ENCODE data around the gene UGT1A1. TPM values are rescaled to one million over a fixed set of nuclear protein-coding genes. Genes with fewer than 3 reads are reported as not detected.

The UGT1A1 gene
- total and polyA plus RNA-seq, 10 of the 15 experiments (the other 5 are each of a cell fraction or from before 2014, with no cell fraction given) = not detected

DNA sequence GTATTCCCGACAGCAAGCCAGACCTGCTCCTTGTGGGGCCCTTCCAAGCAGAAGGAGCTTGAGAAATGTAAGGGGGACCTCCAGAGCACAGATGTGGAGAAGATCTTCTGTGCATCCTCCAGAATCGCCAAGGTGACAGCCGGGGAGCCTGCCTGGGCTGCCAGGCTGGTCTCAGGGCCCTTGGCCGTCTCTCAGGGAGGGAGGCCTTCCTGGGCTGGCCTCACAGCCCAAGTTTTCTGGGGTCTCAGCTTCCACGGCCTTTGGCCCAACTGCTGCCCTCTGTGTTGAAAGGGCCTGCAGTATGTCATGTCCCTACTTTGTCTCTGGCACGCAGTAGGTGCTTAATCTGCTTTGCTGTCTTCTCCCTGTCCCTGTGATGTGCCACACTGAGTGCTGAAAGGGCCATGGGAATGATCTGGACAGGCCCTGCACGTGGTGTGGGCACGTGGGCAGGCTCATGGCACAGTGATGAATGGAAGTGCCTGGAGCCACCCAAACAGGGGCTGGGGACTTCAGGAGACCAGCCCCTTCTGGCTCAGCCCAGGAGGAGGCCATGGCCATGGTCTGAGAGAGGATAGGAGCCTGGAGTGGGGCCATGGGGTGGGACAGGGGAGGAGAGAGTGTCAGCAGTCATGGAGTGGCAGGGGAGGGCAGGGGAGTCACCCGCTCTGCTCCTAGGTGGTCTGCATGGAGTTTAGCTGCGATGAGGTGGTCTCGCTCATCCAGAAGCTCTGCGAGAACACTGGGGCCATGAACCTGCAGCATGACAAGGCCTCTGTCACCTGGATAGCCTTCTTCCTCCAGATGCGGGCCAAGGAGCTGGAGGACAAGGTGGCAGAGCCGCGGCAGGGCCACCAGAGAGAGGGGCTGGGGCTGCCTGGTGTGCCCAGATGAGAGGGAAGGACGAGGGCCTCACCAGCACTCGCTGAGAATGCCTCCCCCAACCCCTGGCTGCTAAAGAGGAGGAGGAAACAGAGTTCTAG is 58.9 kb downstream of the UGT1A1 start (continued):
- TF ChIP-seq, protein P1, sequence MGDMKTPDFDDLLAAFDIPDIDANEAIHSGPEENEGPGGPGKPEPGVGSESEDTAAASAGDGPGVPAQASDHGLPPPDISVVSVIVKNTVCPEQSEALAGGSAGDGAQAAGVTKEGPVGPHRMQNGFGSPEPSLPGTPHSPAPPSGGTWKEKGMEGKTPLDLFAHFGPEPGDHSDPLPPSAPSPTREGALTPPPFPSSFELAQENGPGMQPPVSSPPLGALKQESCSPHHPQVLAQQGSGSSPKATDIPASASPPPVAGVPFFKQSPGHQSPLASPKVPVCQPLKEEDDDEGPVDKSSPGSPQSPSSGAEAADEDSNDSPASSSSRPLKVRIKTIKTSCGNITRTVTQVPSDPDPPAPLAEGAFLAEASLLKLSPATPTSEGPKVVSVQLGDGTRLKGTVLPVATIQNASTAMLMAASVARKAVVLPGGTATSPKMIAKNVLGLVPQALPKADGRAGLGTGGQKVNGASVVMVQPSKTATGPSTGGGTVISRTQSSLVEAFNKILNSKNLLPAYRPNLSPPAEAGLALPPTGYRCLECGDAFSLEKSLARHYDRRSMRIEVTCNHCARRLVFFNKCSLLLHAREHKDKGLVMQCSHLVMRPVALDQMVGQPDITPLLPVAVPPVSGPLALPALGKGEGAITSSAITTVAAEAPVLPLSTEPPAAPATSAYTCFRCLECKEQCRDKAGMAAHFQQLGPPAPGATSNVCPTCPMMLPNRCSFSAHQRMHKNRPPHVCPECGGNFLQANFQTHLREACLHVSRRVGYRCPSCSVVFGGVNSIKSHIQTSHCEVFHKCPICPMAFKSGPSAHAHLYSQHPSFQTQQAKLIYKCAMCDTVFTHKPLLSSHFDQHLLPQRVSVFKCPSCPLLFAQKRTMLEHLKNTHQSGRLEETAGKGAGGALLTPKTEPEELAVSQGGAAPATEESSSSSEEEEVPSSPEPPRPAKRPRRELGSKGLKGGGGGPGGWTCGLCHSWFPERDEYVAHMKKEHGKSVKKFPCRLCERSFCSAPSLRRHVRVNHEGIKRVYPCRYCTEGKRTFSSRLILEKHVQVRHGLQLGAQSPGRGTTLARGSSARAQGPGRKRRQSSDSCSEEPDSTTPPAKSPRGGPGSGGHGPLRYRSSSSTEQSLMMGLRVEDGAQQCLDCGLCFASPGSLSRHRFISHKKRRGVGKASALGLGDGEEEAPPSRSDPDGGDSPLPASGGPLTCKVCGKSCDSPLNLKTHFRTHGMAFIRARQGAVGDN (IDR thresholded peaks at IDR 0.05) = no peak

DNA sequence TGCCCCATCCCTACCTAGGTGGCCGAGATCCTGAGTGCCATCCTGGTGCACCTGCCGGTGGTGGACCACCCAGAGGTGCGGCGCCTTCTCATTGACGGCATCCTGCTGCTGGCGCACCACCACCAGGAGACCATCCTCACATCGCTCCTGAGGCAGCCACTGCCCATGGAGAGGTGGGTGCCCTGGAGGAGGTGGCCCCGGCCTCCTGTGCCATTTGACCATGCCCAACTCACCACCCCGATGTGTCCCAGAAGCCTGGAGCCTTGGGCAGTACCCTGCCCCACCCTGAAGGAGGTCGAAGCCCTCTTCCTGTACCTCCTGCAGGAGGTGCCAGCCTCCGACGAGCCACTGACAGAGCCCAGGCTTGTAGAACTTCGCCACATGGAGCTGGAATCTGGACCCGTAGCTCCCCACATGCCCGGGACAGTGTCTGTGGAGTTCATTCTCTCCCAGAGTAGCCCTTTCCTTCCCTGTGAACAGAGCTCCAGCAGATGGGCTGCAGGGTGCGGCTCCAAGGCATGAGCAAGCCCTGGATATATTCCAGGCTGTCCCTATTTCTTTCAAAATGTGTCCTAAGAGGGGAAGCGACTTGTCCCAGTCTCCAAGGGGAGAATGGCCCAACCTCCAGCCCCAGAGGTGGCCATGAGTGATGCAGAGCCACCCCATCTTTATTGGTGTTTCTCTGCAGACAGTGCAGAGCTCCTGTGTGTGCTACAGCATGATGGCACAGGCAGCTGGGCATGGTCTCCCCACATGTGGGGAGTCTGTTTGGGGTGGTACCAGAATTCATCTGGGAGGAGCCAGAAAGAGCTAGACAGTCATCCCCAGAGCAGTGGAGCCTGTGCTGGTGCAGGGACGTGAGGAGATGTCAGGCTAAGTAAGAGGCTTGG is 60.1 kb downstream of the UGT1A1 start:
- Histone ChIP-seq H3K27ac (ENCODE audit: control insufficient read depth, insufficient read depth) (no peak overlapping the region), H4K20me1 (ENCODE audit: control insufficient read depth, insufficient read depth) (no peaks in the 10 kb centered on the region), H3K4me1 (ENCODE audit: control insufficient read depth, insufficient read depth, low read length) (no peaks in the 10 kb centered on the region), H3K9ac (ENCODE audit: control insufficient read depth, insufficient read depth, low read length) (no peak overlapping the region), H3K9me3 (replicated peaks; ENCODE audit: control insufficient read depth, insufficient read depth, low read length) (no peaks in the 10 kb centered on the region), H3K36me3 (ENCODE audit: control insufficient read depth in 2 of 2, insufficient read depth in 2 of 2, low read length in 1 of 2) (no peaks in the 10 kb centered on the region), H2AFZ (ENCODE audit: control insufficient read depth, low read depth, low read length) (no peak overlapping the region), H3K4me2 (ENCODE audit: control insufficient read depth, insufficient read depth) (no peak overlapping the region), H3K4me3 (no peak overlapping the region), H3K79me2 (ENCODE audit: control insufficient read depth, insufficient read depth, low read length) (no peaks in the 10 kb centered on the region), H3K27me3 (replicated peaks in 1 of 2; ENCODE audit: control insufficient read depth in 2 of 2, insufficient read depth in 2 of 2, low read length in 1 of 2) (no peaks in the 10 kb centered on the region; a peak in 3 of 4 replicates)
- intact Hi-C loops (cut with micrococcal nuclease; ENCODE audit: unreplicated experiment) = no loop called here
- 32% methylated on average over 18 of the region's 18 CpGs for WGBS (ENCODE audit: insufficient coverage, insufficient replicate concordance, low lambda C conversion rate, missing lambda C conversion rate)
- ChIA-PET SMC1A (ENCODE audit: uncharacterized antibody, unreplicated experiment) (interaction anchor here (1.0 kb wide), 1 partner anchor 9 kb away, joined by 3 read pairs; no protein-coding TSS in a partner anchor), CTCF (interaction anchor here (0.5 kb wide), 1 partner anchor 23 kb away, joined by 3 read pairs; no protein-coding TSS in a partner anchor), RAD21 (ENCODE audit: unreplicated experiment) (no interaction called here), POLR2A (no interaction called here)
- DNase-seq (ENCODE audit: low read depth, low spot score) (no peak), ATAC-seq (no peak), FAIRE-seq (no peak)
- in situ Hi-C loops (cut with MboI) = no loop called here
- BruUV-seq (replicated peaks) = no TSS peak
- TF ChIP-seq, protein P2, sequence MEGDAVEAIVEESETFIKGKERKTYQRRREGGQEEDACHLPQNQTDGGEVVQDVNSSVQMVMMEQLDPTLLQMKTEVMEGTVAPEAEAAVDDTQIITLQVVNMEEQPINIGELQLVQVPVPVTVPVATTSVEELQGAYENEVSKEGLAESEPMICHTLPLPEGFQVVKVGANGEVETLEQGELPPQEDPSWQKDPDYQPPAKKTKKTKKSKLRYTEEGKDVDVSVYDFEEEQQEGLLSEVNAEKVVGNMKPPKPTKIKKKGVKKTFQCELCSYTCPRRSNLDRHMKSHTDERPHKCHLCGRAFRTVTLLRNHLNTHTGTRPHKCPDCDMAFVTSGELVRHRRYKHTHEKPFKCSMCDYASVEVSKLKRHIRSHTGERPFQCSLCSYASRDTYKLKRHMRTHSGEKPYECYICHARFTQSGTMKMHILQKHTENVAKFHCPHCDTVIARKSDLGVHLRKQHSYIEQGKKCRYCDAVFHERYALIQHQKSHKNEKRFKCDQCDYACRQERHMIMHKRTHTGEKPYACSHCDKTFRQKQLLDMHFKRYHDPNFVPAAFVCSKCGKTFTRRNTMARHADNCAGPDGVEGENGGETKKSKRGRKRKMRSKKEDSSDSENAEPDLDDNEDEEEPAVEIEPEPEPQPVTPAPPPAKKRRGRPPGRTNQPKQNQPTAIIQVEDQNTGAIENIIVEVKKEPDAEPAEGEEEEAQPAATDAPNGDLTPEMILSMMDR (IDR thresholded peaks at IDR 0.05 in 2 of 3, conservative IDR thresholded peaks at IDR 0.05 in 1 of 3; ENCODE audit: control insufficient read depth in 2 of 3, extremely low read depth in 1 of 3, insufficient read depth in 1 of 3, low read depth in 3 of 3, low read length in 3 of 3) = no peak
- TF ChIP-seq MEF2B (IDR thresholded peaks at IDR 0.05; ENCODE audit: partially characterized antibody, poor library complexity, severe bottlenecking) (no peak), SMC3 (IDR thresholded peaks at IDR 0.05; ENCODE audit: borderline replicate concordance, low read length) (no peak), FOXM1 (IDR thresholded peaks at IDR 0.05; ENCODE audit: low read depth, low read length) (no peak), CHD2 (IDR thresholded peaks at IDR 0.05; ENCODE audit: borderline replicate concordance, low read depth, low read length) (no peak), POLR2AphosphoS2 (IDR thresholded peaks at IDR 0.05; ENCODE audit: low read depth, low read length) (no peak)
- TF ChIP-seq, protein P3, sequence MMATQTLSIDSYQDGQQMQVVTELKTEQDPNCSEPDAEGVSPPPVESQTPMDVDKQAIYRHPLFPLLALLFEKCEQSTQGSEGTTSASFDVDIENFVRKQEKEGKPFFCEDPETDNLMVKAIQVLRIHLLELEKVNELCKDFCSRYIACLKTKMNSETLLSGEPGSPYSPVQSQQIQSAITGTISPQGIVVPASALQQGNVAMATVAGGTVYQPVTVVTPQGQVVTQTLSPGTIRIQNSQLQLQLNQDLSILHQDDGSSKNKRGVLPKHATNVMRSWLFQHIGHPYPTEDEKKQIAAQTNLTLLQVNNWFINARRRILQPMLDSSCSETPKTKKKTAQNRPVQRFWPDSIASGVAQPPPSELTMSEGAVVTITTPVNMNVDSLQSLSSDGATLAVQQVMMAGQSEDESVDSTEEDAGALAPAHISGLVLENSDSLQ (IDR thresholded peaks at IDR 0.05) = no peak

Measured in GM12878 (cell line).